Fibroblast of villous mesenchyme (primary cell): Measurements from ENCODE around the gene DDX43. TPM values are rescaled to one million over a fixed set of nuclear protein-coding genes. Genes with fewer than 3 reads are reported as not detected.
"Not testable (repeated sequence)": the region's sequence is repeated elsewhere in the genome, so short reads cannot be mapped to it uniquely, and the experiment has no call there.

Experiments
- DNase-seq: peaks from one replicate; pipeline ENCODE4 v3.0.0-alpha.2; 2010; ENCODE audit warnings: low read depth
- H3K4me3 ChIP-seq: 2 replicates; pipeline ENCODE4 v1.5.1; 2011; ENCODE audit warnings: low read depth, mild to moderate bottlenecking, low read length
- CTCF ChIP-seq: IDR thresholded peaks from 2 replicates; pipeline ENCODE4 v1.5.1; 2012; ENCODE audit warnings: low read depth, mild to moderate bottlenecking, low read length; ENCODE audit not compliant: insufficient read depth
- small RNA-seq: library from RNA; depleted of rRNA; stranded (forward); fragments of <200 nt; gene quantifications from one replicate; pipeline ENCODE3, GENCODE V24; 2012
- total RNA-seq: library from RNA; depleted of rRNA; stranded (reverse); fragments of >200 nt; gene quantifications from 2 replicates; pipeline ENCODE4 v1.2.3, GENCODE V29; 2012

The DDX43 gene
- total RNA-seq, 1 donor = 0.86 TPM

- no peak for TF ChIP-seq CTCF
- peak within 1 kb of the TSS; percentile 76 for H3K4me3 ChIP-seq
- peak; percentile 72 for DNase-seq
These were observed 57.5 kb downstream of the DDX43 start, which contains the start of gene CGAS for GRCh38 chr6:73452107-73452461. Gene CGAS (minus strand): TSS chr6:73452297. CDS start chr6:73452181, 116 bp downstream.

- no peak for TF ChIP-seq CTCF
- no peak overlapping the region for H3K4me3 ChIP-seq
- DNase-seq = peak; percentile 77
These were observed 61.4 kb downstream of the DDX43 start for GRCh38 chr6:73455865-73456629.

- DNase-seq, H3K4me3 ChIP-seq: not testable (repeated sequence)
These were observed 64.8 kb downstream of the DDX43 start for GRCh38 chr6:73459474-73459873.

- DNase-seq = no peak
- no peak for TF ChIP-seq CTCF
- H3K4me3 ChIP-seq = no peak overlapping the region
These were observed 65.4 kb downstream of the DDX43 start for GRCh38 chr6:73460056-73460455.

GRCh38 chr6:73461537-73462350, 67.1 kb downstream of the DDX43 start, which contains the start of gene MTO1:
Gene MTO1 (plus strand): TSS chr6:73461737. CDS start chr6:73461855, 118 bp downstream.
- peak; percentile 92 for DNase-seq
- peak within 1 kb of the TSS; percentile 97 for H3K4me3 ChIP-seq
- no peak for TF ChIP-seq CTCF

Small RNA genes within 50 kb of the gene (small RNA-seq; reads per million reads assigned to genes)
- gene RNU6-975P (not detected), gene RPL39P3 (0.38 reads per million)

Other genes starting within 250 kb of the DDX43 start
- 0.43 TPM in 1 of 2 replicates, not detected in the other for gene KHDC1L, start 169.3 kb upstream of the DDX43 start, total RNA-seq
- 2.6 and 3.9 TPM in 2 replicates for gene KHDC1, start 131.6 kb upstream of the DDX43 start, total RNA-seq
- not detected in 2 replicates for gene DPPA5, start 40.6 kb upstream of the DDX43 start, total RNA-seq
- gene KHDC3L, start 32.2 kb upstream of the DDX43 start, total RNA-seq = not detected in 2 replicates
- under 0.01 and 0.32 TPM in 2 replicates for gene OOEP, start 24.9 kb upstream of the DDX43 start, total RNA-seq
- 6.9 and 8.7 TPM in 2 replicates for gene CGAS, start 57.5 kb downstream of the DDX43 start, total RNA-seq
- gene MTO1, start 66.9 kb downstream of the DDX43 start, total RNA-seq = 42.8 and 59.2 TPM in 2 replicates
- 14,096 and 18,582 TPM in 2 replicates for gene EEF1A1, start 126.2 kb downstream of the DDX43 start, total RNA-seq